B cell (primary cell): ENCODE measurements around the gene SLC18A2. TPM values are rescaled to one million over a fixed set of nuclear protein-coding genes. Genes with fewer than 3 reads are reported as not detected.

Experiments used
- ATAC-seq: fragments of 200-7000 bp; cut with Tn5 transposase; one replicate; pipeline ENCODE4 v1.10.0; 2021; ENCODE audit warnings: low read depth, mild to moderate bottlenecking, moderate number of reproducible peaks, moderate library complexity
- CTCF ChIA-PET: fragments of 350-600 bp; sonication (Branson Sonifier 250); formaldehyde crosslinking; loops from one replicate; lab custom pipeline; 2021; ENCODE audit warnings: antibody characterized with exemption, inconsistent platforms; lab: Charles Lee
- POLR2A ChIA-PET: fragments of 350-600 bp; sonication (Branson Sonifier 250); formaldehyde crosslinking; loops from one replicate; lab custom pipeline; 2021; ENCODE audit warnings: antibody characterized with exemption; lab: Charles Lee
- DNase-seq: peaks from one replicate; pipeline ENCODE4 v3.0.0; 2013
- H2AFZ ChIP-seq: 2 replicates; pipeline ENCODE4 v1.6.1; 2012; ENCODE audit warnings: mild to moderate bottlenecking, low read depth, low read length; ENCODE audit not compliant: insufficient read depth, poor library complexity, severe bottlenecking
- H3K27ac ChIP-seq, 2 donors: 1 replicate in 1 of 2; 2 replicates in 1 of 2; pipeline ENCODE4 v1.5.1; 2012 to 2013; ENCODE audit warnings: low read length in 2 of 2, mild to moderate bottlenecking in 2 of 2, moderate library complexity in 1 of 2
- H3K27me3 ChIP-seq, 4 experiments: fragments of 200-600 bp in 1 of 4; sonication (generic) in 1 of 4; replicated peaks in 1 of 4; 1 replicate in 2 of 4; 2 replicates in 2 of 4; pipeline versions ENCODE4 v1.6.1 to v1.7.0; 2013 to 2016; ENCODE audit warnings: low read length in 3 of 4, mild to moderate bottlenecking in 2 of 4, mixed read lengths in 1 of 4, moderate library complexity in 1 of 4; ENCODE audit not compliant: insufficient read depth in 4 of 4, control insufficient read depth in 3 of 4; ENCODE audit errors: control extremely low read depth in 1 of 4
- H3K36me3 ChIP-seq, 2 experiments: replicated peaks in 1 of 2; 1 replicate in 1 of 2; 2 replicates in 1 of 2; pipeline versions ENCODE4 v1.6.1 to v1.7.1; 2013; ENCODE audit warnings: low read length in 1 of 2; ENCODE audit not compliant: insufficient read depth in 2 of 2, control insufficient read depth in 1 of 2; ENCODE audit errors: control extremely low read depth in 1 of 2, extremely low read depth in 1 of 2
- H3K4me1 ChIP-seq, 2 donors: fragments of 200-600 bp in 1 of 2; sonication (generic) in 1 of 2; 1 replicate in 1 of 2; 2 replicates in 1 of 2; pipeline versions ENCODE4 v1.5.1 to v1.6.1; 2013 to 2017; ENCODE audit warnings: low read length in 2 of 2; ENCODE audit not compliant: control insufficient read depth in 2 of 2, insufficient read depth in 2 of 2
- H3K4me2 ChIP-seq: replicated peaks from 2 replicates; pipeline ENCODE3; 2012; ENCODE audit warnings: mild to moderate bottlenecking, low read depth, low read length; ENCODE audit not compliant: poor library complexity, severe bottlenecking
- H3K4me3 ChIP-seq, 5 experiments: fragments of 200-600 bp in 1 of 5; sonication (generic) in 1 of 5; 1 replicate in 3 of 5; 2 replicates in 2 of 5; pipeline versions ENCODE4 v1.5.1 to v1.7.0; 2011 to 2016; ENCODE audit warnings: low read length in 4 of 5, mild to moderate bottlenecking in 4 of 5, low read depth in 2 of 5, control low read depth in 1 of 5, moderate library complexity in 1 of 5; ENCODE audit not compliant: insufficient read depth in 1 of 5; ENCODE audit errors: control extremely low read depth in 1 of 5, extremely low read depth in 1 of 5
- H3K79me2 ChIP-seq: fragments of 200-600 bp; sonication (generic); one replicate; pipeline ENCODE4 v1.6.0; 2016; ENCODE audit warnings: low read length; ENCODE audit not compliant: control insufficient read depth, insufficient read depth
- H3K9ac ChIP-seq: fragments of 200-600 bp; sonication (generic); 2 replicates; pipeline ENCODE4 v1.6.1; 2017; ENCODE audit warnings: mild to moderate bottlenecking, low read length, moderate library complexity
- H3K9me3 ChIP-seq, 3 donors: one replicate each; pipeline versions ENCODE4 v1.6.1 to v1.7.1; 2013; ENCODE audit warnings: low read length in 2 of 3; ENCODE audit not compliant: control insufficient read depth in 2 of 3, insufficient read depth in 1 of 3; ENCODE audit errors: control extremely low read depth in 1 of 3
- H4K20me1 ChIP-seq: 2 replicates; pipeline ENCODE4 v1.6.0; 2012; ENCODE audit warnings: mild to moderate bottlenecking, low read length; ENCODE audit not compliant: insufficient read depth, control insufficient read depth, poor library complexity, severe bottlenecking
- H3K27ac Mint-ChIP-seq: one replicate; pipeline ENCODE4 v1.8.0; 2021; ENCODE audit warnings: mixed read lengths
- H3K27me3 Mint-ChIP-seq: one replicate; pipeline ENCODE4 v1.8.0; 2021; ENCODE audit warnings: mixed read lengths
- H3K4me1 Mint-ChIP-seq: one replicate; pipeline ENCODE4 v1.8.0; 2021; ENCODE audit warnings: mixed read lengths
- H3K4me3 Mint-ChIP-seq: one replicate; pipeline ENCODE4 v1.8.0; 2021; ENCODE audit warnings: mixed read lengths
- H3K9me3 Mint-ChIP-seq: one replicate; pipeline ENCODE4 v1.8.0; 2022; ENCODE audit warnings: mixed read lengths; ENCODE audit not compliant: insufficient read depth
- EZH2 ChIP-seq: IDR thresholded peaks from 2 replicates; pipeline ENCODE4 v1.6.1; 2012; ENCODE audit warnings: borderline replicate concordance, low read depth, mild to moderate bottlenecking, moderate library complexity, low read length; ENCODE audit not compliant: insufficient read depth, poor library complexity, severe bottlenecking
- WGBS: methylation state at CpG from one replicate; pipeline ENCODE4 v1.1.5; 2013; ENCODE audit warnings: missing lambda C conversion rate; ENCODE audit not compliant: insufficient coverage; 5-methylcytosine and 5-hydroxymethylcytosine counted together
- intact Hi-C: fragments of 100-400 bp; cut with micrococcal nuclease; formaldehyde crosslinking; loops from one replicate; pipeline ENCODE4 v1.10.0; 2022
- polyA plus RNA-seq: library from polyadenylated mRNA; depleted of rRNA; stranded (reverse); fragments of >200 nt; gene quantifications from 2 replicates; pipeline ENCODE4 v1.2.3, GENCODE V29; 2012
- total RNA-seq, 2 donors: library from RNA; stranded (reverse); fragments of 120-200 nt in 1 of 2; gene quantifications; 1 replicate in 1 of 2; 2 replicates in 1 of 2; pipeline versions ENCODE4 v1.2.3 to v1.2.4, GENCODE V29; 2013 to 2022
- TF ChIP-seq, protein P1 (sequence below): fragments of 200-600 bp; IDR thresholded peaks from one replicate; pipeline ENCODE4 v1.8.0; 2022; ENCODE audit warnings: antibody characterized with exemption, mild to moderate bottlenecking

SLC18A2 gene
- total and polyA plus RNA-seq, 2 donors (not counting 1 experiment from before 2014, with no cell fraction given), result not detected

DNA sequence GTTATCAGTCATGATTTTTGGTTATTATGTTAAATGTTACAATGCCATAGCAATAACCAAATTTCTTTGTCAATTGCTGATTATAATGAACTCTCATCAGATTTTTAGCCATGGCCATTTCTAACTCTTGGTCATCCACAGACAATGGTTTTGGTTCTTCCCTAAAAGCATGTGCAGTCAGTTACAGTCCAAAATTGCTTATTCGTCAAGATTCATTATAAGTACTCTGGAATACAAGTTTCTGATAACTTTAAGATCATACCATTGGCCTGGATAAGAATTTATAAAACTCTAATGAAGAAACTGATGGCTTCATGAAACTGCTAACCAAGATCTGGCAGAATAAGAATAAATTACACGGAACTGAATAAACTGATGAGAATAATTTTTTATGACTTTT, 83.5 kb downstream of the SLC18A2 start:
- H3K36me3 ChIP-seq, result peaks cover 6 to 9% of the 10 kb centered on the region in 2 experiments
- no CpG with 5 or more reads among the region's 2 CpGs for WGBS
- H3K9ac ChIP-seq, result no peak overlapping the region
- H3K27me3 ChIP-seq, result no peaks in the 10 kb centered on the region
- H3K4me3 ChIP-seq, result no peak overlapping the region
- H4K20me1 ChIP-seq, result peaks cover 7% of the 10 kb centered on the region
- CTCF ChIA-PET, result no interaction called here
- no peak overlapping the region for H2AFZ ChIP-seq
- peaks cover 11% of the 10 kb centered on the region for H3K79me2 ChIP-seq
- no peak overlapping the region for H3K4me2 ChIP-seq
- no peak overlapping the region for H3K27ac ChIP-seq
- H3K9me3 ChIP-seq, result no peaks in the 10 kb centered on the region
- TF ChIP-seq, protein P1, sequence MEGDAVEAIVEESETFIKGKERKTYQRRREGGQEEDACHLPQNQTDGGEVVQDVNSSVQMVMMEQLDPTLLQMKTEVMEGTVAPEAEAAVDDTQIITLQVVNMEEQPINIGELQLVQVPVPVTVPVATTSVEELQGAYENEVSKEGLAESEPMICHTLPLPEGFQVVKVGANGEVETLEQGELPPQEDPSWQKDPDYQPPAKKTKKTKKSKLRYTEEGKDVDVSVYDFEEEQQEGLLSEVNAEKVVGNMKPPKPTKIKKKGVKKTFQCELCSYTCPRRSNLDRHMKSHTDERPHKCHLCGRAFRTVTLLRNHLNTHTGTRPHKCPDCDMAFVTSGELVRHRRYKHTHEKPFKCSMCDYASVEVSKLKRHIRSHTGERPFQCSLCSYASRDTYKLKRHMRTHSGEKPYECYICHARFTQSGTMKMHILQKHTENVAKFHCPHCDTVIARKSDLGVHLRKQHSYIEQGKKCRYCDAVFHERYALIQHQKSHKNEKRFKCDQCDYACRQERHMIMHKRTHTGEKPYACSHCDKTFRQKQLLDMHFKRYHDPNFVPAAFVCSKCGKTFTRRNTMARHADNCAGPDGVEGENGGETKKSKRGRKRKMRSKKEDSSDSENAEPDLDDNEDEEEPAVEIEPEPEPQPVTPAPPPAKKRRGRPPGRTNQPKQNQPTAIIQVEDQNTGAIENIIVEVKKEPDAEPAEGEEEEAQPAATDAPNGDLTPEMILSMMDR, result no peak
- TF ChIP-seq EZH2, result no peak
- Mint-ChIP-seq H3K4me1 (no peaks in the 10 kb centered on the region), H3K9me3 (peaks cover 1% of the 10 kb centered on the region), H3K4me3 (no peak overlapping the region), H3K27ac (no peak overlapping the region), H3K27me3 (no peaks in the 10 kb centered on the region)
- DNase-seq (no peak), ATAC-seq (no peak)
- no peaks in the 10 kb centered on the region for H3K4me1 ChIP-seq
- intact Hi-C loops, result no loop called here
- POLR2A ChIA-PET, result no interaction called here

DNA sequence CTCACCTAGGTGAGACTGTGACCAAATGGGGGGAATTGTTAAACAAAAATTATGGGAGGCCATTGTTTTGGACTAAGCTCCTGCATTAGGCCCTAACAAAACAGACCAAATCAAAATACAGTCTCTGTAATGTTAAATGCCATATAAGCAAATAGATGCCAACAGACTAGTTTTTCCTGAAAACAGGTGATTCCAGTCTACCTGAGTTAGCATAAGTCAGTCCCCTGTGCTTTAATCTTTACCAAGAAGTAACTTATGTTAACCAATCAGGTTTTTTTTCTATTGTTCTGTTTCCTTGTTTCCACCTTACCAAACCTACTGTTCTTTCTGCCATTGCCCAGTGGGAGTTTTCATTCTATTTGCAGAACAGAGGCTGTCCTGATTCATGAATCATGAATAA, 86.3 kb downstream of the SLC18A2 start:
- Histone ChIP-seq H3K4me2 (no peak overlapping the region), H3K27me3 (no peaks in the 10 kb centered on the region), H2AFZ (no peak overlapping the region), H4K20me1 (peaks cover 10% of the 10 kb centered on the region), H3K27ac (no peak overlapping the region), H3K36me3 (peaks cover 6 to 13% of the 10 kb centered on the region in 2 experiments), H3K4me1 (no peaks in the 10 kb centered on the region), H3K9ac (no peak overlapping the region), H3K4me3 (no peak overlapping the region), H3K9me3 (no peaks in the 10 kb centered on the region), H3K79me2 (peaks cover 24% of the 10 kb centered on the region)
- Mint-ChIP-seq H3K9me3 (peaks cover 1% of the 10 kb centered on the region), H3K27me3 (no peaks in the 10 kb centered on the region), H3K4me3 (no peak overlapping the region), H3K27ac (no peak overlapping the region), H3K4me1 (peaks cover 2% of the 10 kb centered on the region)
- ChIA-PET CTCF (interaction anchor here (1.1 to 1.7 kb wide), 2 partner anchors 9 to 33 kb away, joined by 3 to 8 read pairs; no protein-coding TSS in a partner anchor), POLR2A (no interaction called here)
- ATAC-seq (no peak), DNase-seq (no peak)
- intact Hi-C loops, result no loop called here
- no peak for TF ChIP-seq EZH2
- TF ChIP-seq, protein P1, result no peak

Other genes with a start within 250 kb of the SLC18A2 start
- 0.34 TPM in 1 of 2 replicates, not detected in the other for gene SHTN1, start 235.9 kb upstream of the SLC18A2 start, total RNA-seq
- gene SHTN1, start 235.9 kb upstream of the SLC18A2 start, polyA plus RNA-seq, result 0.06 and 0.12 TPM in 2 replicates
- not detected in 2 replicates for gene VAX1, start 102.8 kb upstream of the SLC18A2 start, total RNA-seq
- not detected in 2 replicates for gene VAX1, start 102.8 kb upstream of the SLC18A2 start, polyA plus RNA-seq
- not detected in 2 replicates for gene KCNK18, start 43.6 kb upstream of the SLC18A2 start, total RNA-seq
- gene KCNK18, start 43.6 kb upstream of the SLC18A2 start, polyA plus RNA-seq, result not detected in 2 replicates
- gene PDZD8, start 134.3 kb downstream of the SLC18A2 start, total RNA-seq, result 11.3 and 13.2 TPM in 2 replicates
- gene PDZD8, start 134.3 kb downstream of the SLC18A2 start, polyA plus RNA-seq, result 4.0 and 4.9 TPM in 2 replicates